HepG2 (cell line): Measurements from ENCODE around the gene NOVA2. TPM values are rescaled to one million over a fixed set of nuclear protein-coding genes. Genes with fewer than 3 reads are reported as not detected.

Experiments used
- DPF2 ChIP-seq: sonication (generic); formaldehyde crosslinking; IDR thresholded peaks from 2 replicates; pipeline ENCODE4 v1.4.0; 2020; ENCODE audit warnings: mild to moderate bottlenecking, low read depth, missing genetic modification reagents, borderline replicate concordance
- HNF4G ChIP-seq, 2 experiments: sonication (generic) in 1 of 2; formaldehyde crosslinking in 1 of 2; IDR thresholded peaks; 2 replicates each; pipeline versions ENCODE4 v1.4.0 to v1.6.1; 2011 to 2020; ENCODE audit warnings: borderline replicate concordance in 2 of 2, low read depth in 2 of 2, mild to moderate bottlenecking in 2 of 2, low read length in 1 of 2, missing genetic modification reagents in 1 of 2, moderate library complexity in 1 of 2
- SPEN ChIP-seq: sonication (generic); formaldehyde crosslinking; IDR thresholded peaks from 2 replicates; pipeline ENCODE4 v1.5.1; 2020; ENCODE audit warnings: low read depth, mild to moderate bottlenecking, missing genetic modification reagents
- ZNF234 ChIP-seq: sonication (generic); formaldehyde crosslinking; conservative IDR thresholded peaks from 2 replicates; pipeline ENCODE4 v1.5.1; 2020; ENCODE audit warnings: mild to moderate bottlenecking, missing genetic modification reagents
- ZNF879 ChIP-seq: sonication (generic); formaldehyde crosslinking; IDR thresholded peaks from 2 replicates; pipeline ENCODE4 v1.8.1; 2023; ENCODE audit warnings: missing genetic modification reagents
- polyA plus RNA-seq, 8 experiments: library from polyadenylated mRNA; depleted of rRNA in 3 of 8; stranded (reverse) in 7 of 8; unstranded in 1 of 8; fragments of >200 nt; fragmentation: Illumina TruSeq in 4 of 8; extraction: Trizol in 4 of 8; gene quantifications; 2 replicates each; pipeline versions ENCODE4 v1.2.1 to v1.2.3, GENCODE V29; 2011 to 2016; ENCODE audit warnings: low read depth in 4 of 8, missing spikeins in 1 of 8, mixed read lengths in 1 of 8; ENCODE audit not compliant: insufficient read depth in 1 of 8
- total RNA-seq, 5 experiments: library from RNA; depleted of rRNA; stranded (reverse); fragments of >200 nt; fragmentation: Illumina TruSeq; extraction: Trizol; gene quantifications; 2 replicates each; pipeline ENCODE4 v1.2.3, GENCODE V29; 2016; ENCODE audit warnings: low read depth in 1 of 5
- TF ChIP-seq, protein P1 (sequence below): sonication (generic); formaldehyde crosslinking; IDR thresholded peaks from 2 replicates; pipeline ENCODE4 v1.4.0; 2020; ENCODE audit warnings: mild to moderate bottlenecking, missing genetic modification reagents
- TF ChIP-seq, protein P2 (sequence below): IDR thresholded peaks from 2 replicates; pipeline ENCODE4 v1.6.1; 2016; ENCODE audit warnings: missing compliant biosample characterization, missing genetic modification reagents, borderline replicate concordance
- TF ChIP-seq, protein P3 (sequence below): IDR thresholded peaks from 2 replicates; pipeline ENCODE4 v1.6.1; 2016
- TF ChIP-seq, protein P4 (sequence below): sonication (generic); formaldehyde crosslinking; IDR thresholded peaks from 2 replicates; pipeline ENCODE4 v1.8.0; 2022; ENCODE audit warnings: missing genetic modification reagents, mild to moderate bottlenecking, moderate library complexity, borderline replicate concordance
- TF ChIP-seq, protein P5 (sequence below): sonication (generic); formaldehyde crosslinking; IDR thresholded peaks from 2 replicates; pipeline ENCODE4 v1.4.0; 2020; ENCODE audit warnings: missing genetic modification reagents
- TF ChIP-seq, protein P6 (sequence below): sonication (generic); formaldehyde crosslinking; conservative IDR thresholded peaks from 2 replicates; pipeline ENCODE4 v1.4.0; 2020; ENCODE audit warnings: missing genetic modification reagents

The NOVA2 gene
- total and polyA plus RNA-seq, 2 of the 13 experiments (the other 11 are each of a cell fraction or from before 2014, with no cell fraction given) = not detected

DNA sequence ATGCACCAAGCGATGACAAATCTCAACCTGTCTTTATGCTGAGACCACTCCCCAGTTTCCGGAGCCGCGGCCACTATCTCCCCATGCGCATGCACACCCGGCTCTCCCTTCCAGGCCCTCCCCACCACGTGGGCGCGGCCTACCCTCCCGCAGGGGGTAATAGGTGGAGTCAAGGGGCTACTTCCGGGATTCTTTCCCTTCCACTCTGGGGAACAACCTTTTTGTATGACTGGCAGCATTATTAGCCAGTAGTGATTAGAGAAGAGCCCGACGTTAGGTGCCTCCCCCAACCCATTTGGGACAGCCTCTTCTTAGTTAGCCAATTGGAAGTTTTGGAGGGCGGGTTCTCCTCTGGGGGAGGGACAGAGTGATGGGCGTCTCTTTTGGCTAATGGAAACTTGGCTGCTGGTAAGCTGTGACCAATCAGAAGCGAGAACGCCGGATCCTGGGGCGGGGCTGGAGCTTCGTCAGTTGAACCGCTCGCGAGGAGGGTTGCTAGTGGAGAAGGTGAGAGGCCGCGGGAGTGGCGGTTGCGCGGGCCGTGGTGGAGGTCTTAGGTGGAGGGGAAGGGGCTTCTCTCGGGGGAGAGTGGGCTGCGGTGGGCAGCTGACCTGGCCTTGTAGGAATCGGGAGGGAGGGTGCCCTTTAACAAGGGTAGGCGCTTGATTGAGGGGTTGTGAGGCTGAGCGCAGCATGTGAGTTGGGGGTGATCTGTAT lies 21.5 kb upstream of the NOVA2 start, which contains the start of gene CCDC61 (continued):
- TF ChIP-seq, protein P1, sequence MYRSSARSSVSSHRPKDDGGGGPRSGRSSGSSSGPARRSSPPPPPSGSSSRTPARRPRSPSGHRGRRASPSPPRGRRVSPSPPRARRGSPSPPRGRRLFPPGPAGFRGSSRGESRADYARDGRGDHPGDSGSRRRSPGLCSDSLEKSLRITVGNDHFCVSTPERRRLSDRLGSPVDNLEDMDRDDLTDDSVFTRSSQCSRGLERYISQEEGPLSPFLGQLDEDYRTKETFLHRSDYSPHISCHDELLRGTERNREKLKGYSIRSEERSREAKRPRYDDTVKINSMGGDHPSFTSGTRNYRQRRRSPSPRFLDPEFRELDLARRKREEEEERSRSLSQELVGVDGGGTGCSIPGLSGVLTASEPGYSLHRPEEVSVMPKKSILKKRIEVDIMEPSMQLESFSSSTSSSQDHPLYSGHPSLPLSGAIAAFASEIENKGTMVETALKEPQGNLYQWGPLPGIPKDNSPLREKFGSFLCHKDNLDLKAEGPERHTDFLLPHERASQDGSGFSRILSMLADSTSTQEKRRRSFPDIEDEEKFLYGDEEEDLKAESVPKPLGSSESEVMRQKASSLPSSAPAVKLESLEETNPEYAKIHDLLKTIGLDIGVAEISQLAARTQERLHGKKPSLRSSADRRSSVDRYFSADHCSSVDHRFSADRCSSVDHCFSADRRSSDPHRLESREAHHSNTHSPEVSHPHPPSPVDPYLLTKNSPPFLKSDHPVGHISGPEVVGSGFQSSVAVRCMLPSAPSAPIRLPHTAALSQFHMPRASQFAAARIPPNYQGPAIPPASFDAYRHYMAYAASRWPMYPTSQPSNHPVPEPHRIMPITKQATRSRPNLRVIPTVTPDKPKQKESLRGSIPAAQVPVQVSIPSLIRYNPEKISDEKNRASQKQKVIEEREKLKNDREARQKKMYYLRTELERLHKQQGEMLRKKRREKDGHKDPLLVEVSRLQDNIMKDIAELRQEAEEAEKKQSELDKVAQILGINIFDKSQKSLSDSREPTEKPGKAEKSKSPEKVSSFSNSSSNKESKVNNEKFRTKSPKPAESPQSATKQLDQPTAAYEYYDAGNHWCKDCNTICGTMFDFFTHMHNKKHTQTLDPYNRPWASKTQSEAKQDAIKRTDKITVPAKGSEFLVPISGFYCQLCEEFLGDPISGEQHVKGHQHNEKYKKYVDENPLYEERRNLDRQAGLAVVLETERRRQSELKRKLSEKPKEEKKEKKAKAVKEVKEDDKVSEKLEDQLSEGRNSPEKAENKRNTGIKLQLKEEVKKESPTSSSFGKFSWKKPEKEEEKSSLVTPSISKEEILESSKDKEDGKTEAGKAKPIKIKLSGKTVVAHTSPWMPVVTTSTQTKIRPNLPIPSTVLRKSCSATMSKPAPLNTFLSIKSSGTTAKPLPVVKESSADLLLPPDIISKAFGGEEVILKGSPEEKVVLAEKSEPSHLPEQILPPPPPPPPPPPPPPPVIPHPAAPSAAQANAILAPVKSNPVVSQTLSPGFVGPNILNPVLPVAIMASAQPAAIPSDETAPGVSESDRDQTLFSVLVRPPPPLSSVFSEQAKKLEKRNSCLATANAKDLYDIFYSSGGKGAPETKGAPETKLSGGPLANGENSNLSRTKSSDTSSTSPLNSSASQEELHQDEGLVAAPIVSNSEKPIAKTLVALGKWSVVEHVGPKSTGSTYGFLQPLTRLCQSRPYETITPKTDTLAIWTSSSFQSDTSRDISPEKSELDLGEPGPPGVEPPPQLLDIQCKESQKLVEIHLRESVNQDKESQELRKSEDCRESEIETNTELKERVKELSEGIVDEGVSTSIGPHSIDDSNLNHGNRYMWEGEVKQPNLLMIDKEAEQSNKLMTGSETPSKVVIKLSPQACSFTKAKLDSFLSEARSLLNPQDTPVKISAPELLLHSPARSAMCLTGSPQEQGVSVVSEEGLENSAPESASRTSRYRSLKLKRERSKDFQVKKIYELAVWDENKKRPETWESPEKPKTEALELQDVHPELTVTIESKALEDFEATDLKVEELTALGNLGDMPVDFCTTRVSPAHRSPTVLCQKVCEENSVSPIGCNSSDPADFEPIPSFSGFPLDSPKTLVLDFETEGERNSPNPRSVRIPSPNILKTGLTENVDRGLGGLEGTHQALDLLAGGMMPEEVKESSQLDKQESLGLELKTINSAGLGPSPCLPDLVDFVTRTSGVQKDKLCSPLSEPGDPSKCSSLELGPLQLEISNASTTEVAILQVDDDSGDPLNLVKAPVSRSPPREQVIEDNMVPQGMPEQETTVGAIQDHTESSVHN (CRISPR knock-in tag) = no peak
- TF ChIP-seq SPEN (no peak; the same call in 1 of the 2 replicates), ZNF234 (CRISPR knock-in tag) (no peak), DPF2 (no peak), ZNF879 (CRISPR knock-in tag) (no peak), HNF4G (IDR thresholded peaks at IDR 0.05; ENCODE audit: borderline replicate concordance, low read depth, low read length) (no peak), HNF4G (CRISPR knock-in tag; IDR thresholded peaks at IDR 0.05; ENCODE audit: borderline replicate concordance, low read depth) (no peak)
- TF ChIP-seq, protein P2, sequence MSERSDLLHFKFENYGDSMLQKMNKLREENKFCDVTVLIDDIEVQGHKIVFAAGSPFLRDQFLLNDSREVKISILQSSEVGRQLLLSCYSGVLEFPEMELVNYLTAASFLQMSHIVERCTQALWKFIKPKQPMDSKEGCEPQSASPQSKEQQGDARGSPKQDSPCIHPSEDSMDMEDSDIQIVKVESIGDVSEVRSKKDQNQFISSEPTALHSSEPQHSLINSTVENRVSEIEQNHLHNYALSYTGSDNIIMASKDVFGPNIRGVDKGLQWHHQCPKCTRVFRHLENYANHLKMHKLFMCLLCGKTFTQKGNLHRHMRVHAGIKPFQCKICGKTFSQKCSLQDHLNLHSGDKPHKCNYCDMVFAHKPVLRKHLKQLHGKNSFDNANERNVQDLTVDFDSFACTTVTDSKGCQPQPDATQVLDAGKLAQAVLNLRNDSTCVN = no peak
- TF ChIP-seq, protein P3, sequence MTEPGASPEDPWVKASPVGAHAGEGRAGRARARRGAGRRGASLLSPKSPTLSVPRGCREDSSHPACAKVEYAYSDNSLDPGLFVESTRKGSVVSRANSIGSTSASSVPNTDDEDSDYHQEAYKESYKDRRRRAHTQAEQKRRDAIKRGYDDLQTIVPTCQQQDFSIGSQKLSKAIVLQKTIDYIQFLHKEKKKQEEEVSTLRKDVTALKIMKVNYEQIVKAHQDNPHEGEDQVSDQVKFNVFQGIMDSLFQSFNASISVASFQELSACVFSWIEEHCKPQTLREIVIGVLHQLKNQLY = peak; percentile 49; the same call in 1 of the 2 replicates
- TF ChIP-seq, protein P4, sequence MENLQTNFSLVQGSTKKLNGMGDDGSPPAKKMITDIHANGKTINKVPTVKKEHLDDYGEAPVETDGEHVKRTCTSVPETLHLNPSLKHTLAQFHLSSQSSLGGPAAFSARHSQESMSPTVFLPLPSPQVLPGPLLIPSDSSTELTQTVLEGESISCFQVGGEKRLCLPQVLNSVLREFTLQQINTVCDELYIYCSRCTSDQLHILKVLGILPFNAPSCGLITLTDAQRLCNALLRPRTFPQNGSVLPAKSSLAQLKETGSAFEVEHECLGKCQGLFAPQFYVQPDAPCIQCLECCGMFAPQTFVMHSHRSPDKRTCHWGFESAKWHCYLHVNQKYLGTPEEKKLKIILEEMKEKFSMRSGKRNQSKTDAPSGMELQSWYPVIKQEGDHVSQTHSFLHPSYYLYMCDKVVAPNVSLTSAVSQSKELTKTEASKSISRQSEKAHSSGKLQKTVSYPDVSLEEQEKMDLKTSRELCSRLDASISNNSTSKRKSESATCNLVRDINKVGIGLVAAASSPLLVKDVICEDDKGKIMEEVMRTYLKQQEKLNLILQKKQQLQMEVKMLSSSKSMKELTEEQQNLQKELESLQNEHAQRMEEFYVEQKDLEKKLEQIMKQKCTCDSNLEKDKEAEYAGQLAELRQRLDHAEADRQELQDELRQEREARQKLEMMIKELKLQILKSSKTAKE = no peak
- TF ChIP-seq, protein P5, sequence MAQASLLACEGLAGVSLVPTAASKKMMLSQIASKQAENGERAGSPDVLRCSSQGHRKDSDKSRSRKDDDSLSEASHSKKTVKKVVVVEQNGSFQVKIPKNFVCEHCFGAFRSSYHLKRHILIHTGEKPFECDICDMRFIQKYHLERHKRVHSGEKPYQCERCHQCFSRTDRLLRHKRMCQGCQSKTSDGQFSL (CRISPR knock-in tag) = no peak; the same call in 1 of the 2 replicates
- TF ChIP-seq, protein P6, sequence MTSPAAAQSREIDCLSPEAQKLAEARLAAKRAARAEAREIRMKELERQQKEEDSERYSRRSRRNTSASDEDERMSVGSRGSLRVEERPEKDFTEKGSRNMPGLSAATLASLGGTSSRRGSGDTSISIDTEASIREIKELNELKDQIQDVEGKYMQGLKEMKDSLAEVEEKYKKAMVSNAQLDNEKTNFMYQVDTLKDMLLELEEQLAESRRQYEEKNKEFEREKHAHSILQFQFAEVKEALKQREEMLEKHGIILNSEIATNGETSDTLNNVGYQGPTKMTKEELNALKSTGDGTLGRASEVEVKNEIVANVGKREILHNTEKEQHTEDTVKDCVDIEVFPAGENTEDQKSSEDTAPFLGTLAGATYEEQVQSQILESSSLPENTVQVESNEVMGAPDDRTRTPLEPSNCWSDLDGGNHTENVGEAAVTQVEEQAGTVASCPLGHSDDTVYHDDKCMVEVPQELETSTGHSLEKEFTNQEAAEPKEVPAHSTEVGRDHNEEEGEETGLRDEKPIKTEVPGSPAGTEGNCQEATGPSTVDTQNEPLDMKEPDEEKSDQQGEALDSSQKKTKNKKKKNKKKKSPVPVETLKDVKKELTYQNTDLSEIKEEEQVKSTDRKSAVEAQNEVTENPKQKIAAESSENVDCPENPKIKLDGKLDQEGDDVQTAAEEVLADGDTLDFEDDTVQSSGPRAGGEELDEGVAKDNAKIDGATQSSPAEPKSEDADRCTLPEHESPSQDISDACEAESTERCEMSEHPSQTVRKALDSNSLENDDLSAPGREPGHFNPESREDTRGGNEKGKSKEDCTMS (CRISPR knock-in tag) = no peak
